Osteoblast (primary cell): ENCODE results near the gene GPR37L1. TPM values are rescaled to one million over a fixed set of nuclear protein-coding genes. Genes with fewer than 3 reads are reported as not detected.
A peak's percentile ranks its signal among the peaks of the same experiment; 100 is the strongest.
"Not testable (repeated sequence)": the region's sequence is repeated elsewhere in the genome, so short reads cannot be mapped to it uniquely, and the experiment has no call there.

Experiments used
- DNase-seq: peaks from one replicate; pipeline ENCODE4 v3.0.0; 2011; ENCODE audit warnings: low spot score, mixed read lengths; ENCODE audit not compliant: insufficient read length; ENCODE audit errors: missing footprints
- H2AFZ ChIP-seq: 2 replicates; pipeline ENCODE4 v1.6.0; 2011; ENCODE audit warnings: mild to moderate bottlenecking, low read length
- H3K27ac ChIP-seq: 2 replicates; pipeline ENCODE4 v1.5.1; 2011; ENCODE audit warnings: mild to moderate bottlenecking, low read depth, low read length, moderate library complexity
- H3K27me3 ChIP-seq: 2 replicates; pipeline ENCODE4 v1.6.0; 2012; ENCODE audit warnings: mild to moderate bottlenecking, control low read depth, inconsistent platforms, low read length, moderate library complexity; ENCODE audit not compliant: insufficient read depth
- H3K36me3 ChIP-seq: 2 replicates; pipeline ENCODE4 v1.5.1; 2011; ENCODE audit warnings: mild to moderate bottlenecking, low read length, control low read depth, moderate library complexity; ENCODE audit not compliant: insufficient read depth
- H3K4me1 ChIP-seq: 2 replicates; pipeline ENCODE4 v1.5.1; 2011; ENCODE audit warnings: mild to moderate bottlenecking, low read length, control low read depth, moderate library complexity; ENCODE audit not compliant: insufficient read depth
- H3K4me2 ChIP-seq: 2 replicates; pipeline ENCODE4 v1.6.0; 2011; ENCODE audit warnings: mild to moderate bottlenecking, low read length; ENCODE audit not compliant: insufficient read depth
- H3K4me3 ChIP-seq: fragments of 200-600 bp; sonication (generic); 3 replicates; pipeline ENCODE4 v1.5.1; 2012; ENCODE audit warnings: mild to moderate bottlenecking, low read length, inconsistent platforms; ENCODE audit not compliant: insufficient read depth
- H3K79me2 ChIP-seq: 2 replicates; pipeline ENCODE4 v1.6.0; 2012; ENCODE audit warnings: mild to moderate bottlenecking, low read length, control low read depth, inconsistent platforms; ENCODE audit not compliant: insufficient read depth
- H3K9me3 ChIP-seq: 2 replicates; pipeline ENCODE4 v1.5.1; 2011; ENCODE audit warnings: low read depth, low read length, control low read depth
- H4K20me1 ChIP-seq: 2 replicates; pipeline ENCODE4 v1.6.0; 2012; ENCODE audit warnings: mild to moderate bottlenecking, low read length, control low read depth; ENCODE audit not compliant: insufficient read depth
- CTCF ChIP-seq: IDR thresholded peaks from 2 replicates; pipeline ENCODE4 v1.5.1; 2011; ENCODE audit warnings: mild to moderate bottlenecking, low read depth, low read length, moderate library complexity; ENCODE audit errors: extremely low read depth
- total RNA-seq: library from RNA; depleted of rRNA; stranded (reverse); fragments of >200 nt; gene quantifications from 2 replicates; pipeline ENCODE4 v1.2.3, GENCODE V29; 2012

Gene GPR37L1
- total RNA-seq, 1 donor, result not detected

GRCh38 chr1:202106340-202107254 is 16.1 kb upstream of the GPR37L1 start:
- no peaks in the 10 kb centered on the region for H3K79me2 ChIP-seq
- H3K36me3 ChIP-seq, result no peaks in the 10 kb centered on the region
- H3K4me1 ChIP-seq, result peaks cover 10% of the 10 kb centered on the region
- TF ChIP-seq CTCF, result no peak
- H3K4me3 ChIP-seq, result no peak overlapping the region
- H2AFZ ChIP-seq, result no peak overlapping the region
- no peaks in the 10 kb centered on the region for H3K9me3 ChIP-seq
- H4K20me1 ChIP-seq, result no peaks in the 10 kb centered on the region
- H3K4me2 ChIP-seq, result no peak overlapping the region
- H3K27me3 ChIP-seq, result no peaks in the 10 kb centered on the region
- peak; percentile 54 for DNase-seq
- H3K27ac ChIP-seq, result no peak overlapping the region

GRCh38 chr1:202107321-202107761 is 15.4 kb upstream of the GPR37L1 start:
- Histone ChIP-seq H3K4me3 (no peak overlapping the region), H3K4me2 (no peak overlapping the region), H3K9me3 (no peaks in the 10 kb centered on the region), H3K27ac (no peak overlapping the region), H3K36me3 (no peaks in the 10 kb centered on the region), H3K4me1 (peaks cover 10% of the 10 kb centered on the region), H4K20me1 (no peaks in the 10 kb centered on the region), H3K79me2 (no peaks in the 10 kb centered on the region), H2AFZ (no peak overlapping the region), H3K27me3 (no peaks in the 10 kb centered on the region)
- TF ChIP-seq CTCF, result no peak
- DNase-seq, result peak; percentile 32

- Histone ChIP-seq H3K27ac (no peak overlapping the region), H3K79me2 (no peaks in the 10 kb centered on the region), H3K4me3 (no peak overlapping the region), H3K27me3 (no peaks in the 10 kb centered on the region), H3K4me2 (no peak overlapping the region), H3K4me1 (peaks cover 14% of the 10 kb centered on the region), H3K9me3 (no peaks in the 10 kb centered on the region), H3K36me3 (no peaks in the 10 kb centered on the region), H4K20me1 (no peaks in the 10 kb centered on the region), H2AFZ (no peak overlapping the region)
- no peak for TF ChIP-seq CTCF
- DNase-seq, result peak; percentile 54
These were observed 14.7 kb upstream of the GPR37L1 start for GRCh38 chr1:202107801-202108731.

GRCh38 chr1:202110977-202111376 is 11.7 kb upstream of the GPR37L1 start:
- H3K9me3 ChIP-seq, result no peaks in the 10 kb centered on the region
- H3K4me2 ChIP-seq, result no peak overlapping the region
- no peak for TF ChIP-seq CTCF
- DNase-seq, result peak; percentile 17
- H4K20me1 ChIP-seq, result no peaks in the 10 kb centered on the region
- no peak overlapping the region for H3K4me3 ChIP-seq
- peaks cover 9% of the 10 kb centered on the region for H3K4me1 ChIP-seq
- H3K36me3 ChIP-seq, result no peaks in the 10 kb centered on the region
- H3K27me3 ChIP-seq, result no peaks in the 10 kb centered on the region
- no peaks in the 10 kb centered on the region for H3K79me2 ChIP-seq
- no peak overlapping the region for H2AFZ ChIP-seq
- no peak overlapping the region for H3K27ac ChIP-seq

GRCh38 chr1:202111589-202111988 is 11.1 kb upstream of the GPR37L1 start:
- not testable (repeated sequence) for H3K27me3 ChIP-seq, H3K36me3 ChIP-seq, H3K4me3 ChIP-seq, H3K9me3 ChIP-seq, H2AFZ ChIP-seq, DNase-seq, H3K4me1 ChIP-seq, H3K27ac ChIP-seq, H3K79me2 ChIP-seq, H3K4me2 ChIP-seq, H4K20me1 ChIP-seq
